Left hindlimb (tissue), 1 donor: ENCODE results near the gene LTA.

Source experiments
- DNase-seq: peaks from one replicate; pipeline ENCODE4 v3.0.0-alpha.2; 2018

Gene LTA

GRCh38 chr6:31574106-31575061 is 2.3 kb downstream of the LTA start:
- no peak for DNase-seq

GRCh38 chr6:31575335-31575901 is 3.3 kb downstream of the LTA start, which contains the start of gene TNF:
Gene TNF (plus strand): TSS chr6:31575565. CDS start chr6:31575742, 177 bp downstream.
- no peak for DNase-seq

- DNase-seq, result no peak
Observed at GRCh38 chr6:31575952-31576685, 4.0 kb downstream of the LTA start.

- no peak for DNase-seq
Observed at GRCh38 chr6:31576897-31577578, 4.9 kb downstream of the LTA start.

- no peak for DNase-seq
Observed at GRCh38 chr6:31577579-31577966, 5.5 kb downstream of the LTA start.

GRCh38 chr6:31578184-31579118 is 6.4 kb downstream of the LTA start:
- DNase-seq, result no peak

- no peak for DNase-seq
Observed at GRCh38 chr6:31579119-31579505, 7.0 kb downstream of the LTA start.

GRCh38 chr6:31579546-31580437 is 7.7 kb downstream of the LTA start:
- no peak for DNase-seq

GRCh38 chr6:31580438-31580740 is 8.3 kb downstream of the LTA start:
- no peak for DNase-seq

GRCh38 chr6:31580807-31581433 is 8.8 kb downstream of the LTA start:
- DNase-seq, result peak; percentile 90

GRCh38 chr6:31581434-31582229 is 9.5 kb downstream of the LTA start:
- no peak for DNase-seq

- no peak for DNase-seq
Observed at GRCh38 chr6:31582230-31582643, 10.1 kb downstream of the LTA start, which contains the start of gene LTB. Gene LTB (minus strand): TSS chr6:31582424. CDS start chr6:31582417, 7 bp downstream.

- no peak for DNase-seq
Observed at GRCh38 chr6:31585491-31585890, 13.4 kb downstream of the LTA start.

- no peak for DNase-seq
Observed at GRCh38 chr6:31586008-31586407, 13.9 kb downstream of the LTA start, which contains the start of gene LST1. Gene LST1 (plus strand): TSS chr6:31586277. CDS start chr6:31587300, 1,023 bp downstream.

- DNase-seq, result no peak
Observed at GRCh38 chr6:31586599-31587281, 14.7 kb downstream of the LTA start.

- no peak for DNase-seq
Observed at GRCh38 chr6:31587791-31588777, 16.0 kb downstream of the LTA start.
